GM21360 (cell line): ENCODE results near the gene CLDN5.

Source experiments
- ATAC-seq: cut with Tn5 transposase; IDR thresholded peaks from one replicate; pipeline ENCODE4 v1.9.1; 2021; ENCODE audit warnings: mild to moderate bottlenecking, moderate library complexity; ENCODE audit not compliant: unreplicated experiment

The CLDN5 gene

GRCh38 chr22:19488285-19488684, 35.9 kb downstream of the CLDN5 start:
- no peak for ATAC-seq

GRCh38 chr22:19483481-19484244, 40.5 kb downstream of the CLDN5 start:
- no peak for ATAC-seq

GRCh38 chr22:19482297-19482696, 41.9 kb downstream of the CLDN5 start:
- no peak for ATAC-seq

GRCh38 chr22:19480789-19481188, 43.4 kb downstream of the CLDN5 start:
- ATAC-seq, result no peak

- no peak for ATAC-seq
Observed at GRCh38 chr22:19480173-19480568, 44.0 kb downstream of the CLDN5 start.

GRCh38 chr22:19479355-19480172, 44.6 kb downstream of the CLDN5 start, which contains the start of gene CDC45:
CDC45 (plus strand) TSS chr22:19479920; CDS start chr22:19479969, 49 bp downstream.
- peak; percentile 78 for ATAC-seq

GRCh38 chr22:19478901-19479354, 45.3 kb downstream of the CLDN5 start, which contains the start of gene UFD1:
UFD1 (minus strand) TSS chr22:19479193; CDS start chr22:19479085, 108 bp downstream.
- ATAC-seq, result peak; percentile 33

- no peak for ATAC-seq
Observed at GRCh38 chr22:19478045-19478900, 45.9 kb downstream of the CLDN5 start.

- no peak for ATAC-seq
Observed at GRCh38 chr22:19477321-19478044, 46.7 kb downstream of the CLDN5 start.

- ATAC-seq, result no peak
Observed at GRCh38 chr22:19476023-19476422, 48.2 kb downstream of the CLDN5 start.

GRCh38 chr22:19473578-19473977, 50.6 kb downstream of the CLDN5 start:
- ATAC-seq, result no peak
